ENCODE results near the gene ADARB2.

The ADARB2 gene

DNA sequence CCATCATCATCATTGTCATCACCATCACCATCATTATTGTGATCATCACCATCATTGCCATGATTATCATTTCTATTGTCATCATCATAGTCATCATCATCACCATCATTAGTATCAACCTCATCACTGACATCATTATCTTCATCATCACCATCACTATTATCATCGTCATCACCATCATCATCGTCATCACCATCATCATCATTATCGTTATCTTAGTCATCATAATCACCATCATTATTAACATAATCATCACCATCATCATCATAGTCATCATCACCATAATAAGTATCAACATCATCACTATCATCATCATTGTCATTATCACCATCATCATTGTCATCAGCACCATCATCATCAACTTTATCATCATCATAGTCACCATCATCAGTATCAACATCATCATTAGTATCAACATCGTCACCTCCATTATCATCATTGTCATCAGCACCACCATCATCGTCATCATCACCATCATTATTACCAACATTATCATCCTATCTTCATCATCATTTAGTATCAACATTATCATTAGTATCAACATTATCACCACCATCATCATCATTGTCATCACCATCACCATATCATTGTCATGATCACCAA, 241.3 kb downstream of the ADARB2 start:
- DNase-seq (ENCODE audit: low read depth), result no peak

DNA sequence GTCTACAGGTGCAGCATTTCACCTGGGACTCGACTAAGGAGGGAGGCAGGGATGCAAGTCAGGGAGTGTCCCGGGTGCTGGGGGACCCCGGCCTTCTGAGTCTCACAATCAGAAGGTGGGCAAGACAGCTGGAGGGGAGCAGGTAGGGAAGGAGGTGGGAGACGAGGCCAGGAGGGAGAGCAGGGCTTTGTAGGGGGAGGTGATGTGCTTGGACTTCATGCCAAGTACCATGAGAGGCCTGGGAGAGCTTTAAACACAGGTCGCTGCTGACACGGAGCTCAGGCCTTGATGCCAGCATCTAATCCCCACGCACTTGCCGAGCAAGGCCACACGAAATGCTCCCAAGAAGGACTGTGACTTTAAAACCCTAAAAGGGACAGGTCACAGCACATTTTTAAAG, 244.7 kb downstream of the ADARB2 start:
- DNase-seq (ENCODE audit: low read depth), result no peak

DNA sequence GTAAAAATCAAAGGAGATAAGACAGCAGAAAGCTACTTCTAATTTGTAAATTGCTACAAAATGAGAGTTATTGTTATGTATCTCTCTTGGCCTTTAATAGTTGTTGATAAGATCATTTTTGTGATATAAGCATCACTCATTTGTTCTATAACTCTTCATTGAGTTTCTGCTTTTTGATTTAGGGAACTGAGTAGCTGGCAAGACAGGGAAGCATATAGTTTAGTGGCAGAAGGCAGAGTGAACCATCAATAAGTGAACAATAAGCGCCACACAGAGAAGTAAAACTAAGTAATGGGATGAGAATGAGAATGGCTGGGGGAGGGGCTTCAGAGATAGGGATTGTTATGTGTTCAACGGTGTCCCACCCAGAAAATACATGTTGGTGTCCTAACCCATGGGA, 245.4 kb downstream of the ADARB2 start:
- no peak for DNase-seq (ENCODE audit: low read depth)

DNA sequence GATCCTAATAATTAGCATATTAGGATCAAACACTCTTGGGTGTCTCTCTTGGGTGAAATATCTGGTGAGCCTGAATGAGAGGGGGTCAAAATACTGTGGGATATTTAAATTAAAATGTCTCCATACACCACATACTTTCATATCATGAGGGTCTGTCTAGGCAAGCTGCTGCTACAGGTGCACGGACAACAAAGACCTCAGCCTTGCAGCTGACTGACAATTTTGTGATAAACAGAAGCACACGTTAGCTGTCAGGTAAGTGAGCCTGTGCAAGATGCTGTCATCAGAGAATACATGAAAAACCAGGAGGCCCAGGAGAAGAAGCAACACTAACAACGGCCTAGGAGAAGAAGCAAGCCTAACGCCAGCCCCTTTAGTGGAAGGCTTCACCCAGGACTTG, 247.5 kb downstream of the ADARB2 start:
- DNase-seq (ENCODE audit: low read depth), result no peak

DNA sequence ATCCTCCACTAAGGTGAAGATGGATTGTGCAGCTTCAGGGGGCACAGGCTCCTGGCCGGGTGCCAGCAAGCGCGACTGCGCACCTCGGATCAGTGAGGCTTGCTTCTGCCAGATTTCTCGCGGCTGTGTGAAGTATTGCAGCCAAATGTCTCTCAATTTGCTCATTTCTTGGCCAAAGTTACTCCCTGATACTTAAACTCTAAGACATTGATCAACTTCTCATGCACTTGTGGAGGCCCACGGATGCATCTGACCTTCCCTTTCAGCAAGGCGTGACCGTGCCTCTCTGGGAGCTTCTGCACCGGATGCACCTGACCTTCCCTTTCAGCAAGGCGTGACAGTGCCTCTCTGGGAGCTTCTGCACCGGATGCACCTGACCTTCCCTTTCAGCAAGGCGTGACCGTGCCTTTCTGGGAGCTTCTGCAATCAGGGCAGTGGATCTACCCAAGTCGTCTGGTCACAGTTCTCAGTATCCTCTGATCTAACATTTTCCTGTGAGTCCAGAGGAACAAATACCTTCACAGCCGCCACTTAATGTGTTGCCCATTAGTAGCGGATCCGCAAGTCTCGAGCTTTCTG, 248.3 kb downstream of the ADARB2 start:
- no peak for DNase-seq (ENCODE audit: low read depth)

DNA sequence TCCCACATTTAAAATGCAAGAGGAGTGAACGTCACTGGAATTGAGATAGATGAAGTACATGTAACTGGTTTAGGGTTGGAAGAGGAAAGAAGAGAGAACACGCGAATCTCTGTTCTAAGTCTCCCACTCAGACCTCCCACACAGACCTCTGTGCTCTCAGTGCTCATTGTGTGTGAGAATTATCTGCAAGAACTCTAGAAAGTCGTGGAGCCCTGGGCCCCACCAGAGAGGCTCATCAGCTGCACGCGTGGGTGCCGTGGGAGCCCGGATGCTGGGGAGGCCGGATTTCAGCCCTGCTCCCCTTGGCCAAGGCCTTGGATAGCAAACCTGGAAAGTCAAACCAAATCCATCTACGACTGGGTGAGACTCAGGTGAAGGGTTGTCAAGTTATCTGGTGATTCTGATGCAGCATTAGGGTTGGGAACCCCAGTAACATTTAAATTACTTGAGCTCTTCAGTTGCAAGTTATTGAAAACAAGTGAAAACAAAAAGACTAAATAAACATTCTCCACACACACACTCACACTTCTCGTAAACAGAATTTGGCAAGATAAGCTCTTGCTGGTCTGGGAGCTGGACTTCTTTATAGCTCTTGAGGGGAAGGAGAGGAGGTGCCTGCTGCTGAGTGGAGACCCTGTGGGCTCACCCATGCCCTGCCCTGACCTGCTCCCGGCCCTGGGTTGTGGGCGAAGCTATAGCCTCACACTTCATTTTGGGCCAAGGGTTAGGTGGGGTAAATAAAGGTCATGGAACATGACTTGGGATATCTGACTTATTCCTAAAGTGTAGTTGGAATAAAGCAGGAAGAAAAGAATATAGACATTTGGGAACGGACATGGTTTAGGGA, 250.3 kb downstream of the ADARB2 start:
- no peak for DNase-seq (ENCODE audit: low read depth)

DNA sequence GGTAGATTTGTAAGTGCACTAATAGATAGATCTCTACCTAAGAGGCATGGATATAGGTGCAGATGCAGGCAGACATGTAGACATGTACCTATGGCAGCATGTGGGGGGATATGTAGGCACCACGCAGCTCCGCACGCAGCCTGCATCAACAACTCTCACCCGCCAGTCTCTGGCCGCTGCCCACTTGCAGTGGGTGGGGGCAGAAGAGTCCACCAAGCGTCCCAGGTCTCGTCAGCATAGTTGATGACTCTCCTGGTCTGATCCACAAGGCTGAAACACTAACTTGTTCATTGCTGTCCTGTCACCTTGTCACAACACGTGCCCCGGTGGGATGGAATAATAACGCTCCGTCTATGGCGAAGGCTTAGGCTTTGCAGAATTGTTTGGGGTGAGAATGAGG, 252.0 kb downstream of the ADARB2 start:
- no peak for DNase-seq (ENCODE audit: low read depth)

DNA sequence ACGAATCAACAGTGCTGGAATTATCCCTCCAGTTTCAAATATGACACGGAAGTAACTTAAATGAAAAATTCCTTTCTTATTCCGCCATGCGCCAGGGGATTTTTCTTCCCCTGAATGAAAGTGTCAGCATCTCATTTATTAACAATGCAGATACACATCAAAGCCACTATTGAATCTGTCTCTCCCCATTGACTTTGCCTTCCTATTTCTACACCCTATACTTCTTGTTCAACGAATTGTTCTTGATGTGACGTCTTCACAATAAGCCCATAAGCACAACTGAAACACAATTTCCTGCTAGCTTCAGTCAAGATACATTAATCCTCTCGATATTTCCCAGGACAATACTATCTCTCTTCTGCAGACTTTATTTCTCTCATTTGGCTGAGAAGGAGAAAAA, 253.5 kb downstream of the ADARB2 start:
- no peak for DNase-seq (ENCODE audit: low read depth)

DNA sequence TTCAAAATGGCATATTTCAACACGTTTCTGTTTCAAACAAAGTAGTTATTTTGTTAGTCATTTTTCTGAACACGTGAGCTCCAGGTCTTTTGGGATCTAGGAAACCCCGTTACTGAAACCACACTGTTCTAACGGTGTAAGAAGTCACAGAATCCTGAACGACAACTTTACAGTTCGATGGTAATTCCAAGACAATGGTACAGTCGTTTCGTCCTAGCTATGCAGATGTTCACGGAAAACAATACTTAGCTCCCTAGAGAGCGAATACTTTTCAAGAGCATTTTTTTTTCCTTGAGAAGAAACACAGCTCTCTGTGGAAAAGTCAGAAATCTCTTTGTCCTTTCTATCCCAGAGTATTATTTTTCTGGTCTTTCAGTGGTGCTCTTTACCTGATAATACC, 254.1 kb downstream of the ADARB2 start:
- DNase-seq (ENCODE audit: low read depth), result no peak

DNA sequence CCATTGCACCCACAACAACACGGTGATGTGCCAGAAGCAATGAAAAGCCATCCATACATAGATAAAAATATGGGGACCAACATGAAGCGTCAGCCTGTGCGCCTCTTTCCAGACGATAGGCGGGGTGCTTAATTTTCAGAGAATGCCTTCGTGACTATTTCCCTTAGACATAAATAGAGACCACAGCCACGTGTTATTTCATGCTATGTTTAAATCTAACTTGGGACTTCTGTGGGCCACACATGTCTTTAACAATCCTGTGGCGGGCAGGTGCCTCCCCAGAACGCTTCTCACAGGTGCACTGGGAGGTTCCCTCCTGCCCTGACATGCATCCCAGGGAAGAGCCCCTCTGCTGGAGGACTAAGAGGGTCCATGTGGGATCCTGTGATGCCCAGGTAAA, 259.7 kb downstream of the ADARB2 start:
- DNase-seq (ENCODE audit: low read depth), result no peak

DNA sequence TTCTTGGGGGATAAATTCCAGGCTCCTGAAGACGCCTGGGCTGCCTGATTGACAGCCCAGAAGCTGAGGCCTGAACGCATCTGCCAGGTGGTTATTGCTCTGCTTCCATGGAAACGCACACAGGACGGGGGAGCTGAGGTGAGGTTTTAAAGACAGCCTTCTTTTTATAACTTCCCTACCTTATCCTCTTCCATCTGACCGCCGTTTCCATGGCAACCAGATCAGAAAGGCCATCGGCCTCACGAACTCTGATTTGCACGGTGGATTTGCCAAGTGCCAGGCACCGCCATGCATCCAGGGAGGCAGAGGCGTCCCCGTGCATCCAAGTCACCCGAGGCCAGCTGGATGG, 260.9 kb downstream of the ADARB2 start:
- no peak for DNase-seq (ENCODE audit: low read depth)

DNA sequence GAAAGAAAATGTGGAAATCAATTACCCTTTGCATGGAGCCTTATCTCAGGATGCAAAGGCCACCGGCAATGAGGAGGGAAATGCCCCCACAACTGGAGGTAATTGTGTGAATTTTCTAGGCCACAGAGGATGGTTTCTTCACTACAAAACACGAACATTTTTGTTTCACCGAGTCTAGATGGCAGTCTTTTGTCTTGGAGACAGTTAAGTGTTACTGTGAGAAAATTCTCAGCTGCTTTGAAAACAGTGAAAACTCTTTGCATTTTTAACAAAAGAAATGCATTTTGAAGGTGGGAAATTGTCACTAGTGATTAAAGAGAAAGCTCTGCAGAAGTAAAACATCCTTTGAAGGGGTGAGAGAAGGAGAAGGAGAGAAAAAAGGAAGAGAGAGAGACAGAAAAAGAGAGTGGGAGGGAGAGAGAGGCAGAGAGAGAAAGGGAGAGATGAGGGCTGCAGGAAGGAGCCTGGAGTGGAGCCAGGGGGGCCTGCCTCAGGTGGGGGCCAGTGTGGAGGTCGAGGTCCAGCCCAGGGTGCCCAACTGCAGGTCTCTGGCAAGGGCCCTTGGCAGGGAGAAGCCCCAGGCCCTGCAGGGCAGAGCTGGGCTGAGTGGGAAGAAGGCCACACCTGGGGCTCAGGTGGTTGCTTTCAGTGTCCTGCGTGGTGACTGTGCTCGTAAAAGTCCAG, 261.4 kb downstream of the ADARB2 start:
- DNase-seq (ENCODE audit: low read depth), result no peak

DNA sequence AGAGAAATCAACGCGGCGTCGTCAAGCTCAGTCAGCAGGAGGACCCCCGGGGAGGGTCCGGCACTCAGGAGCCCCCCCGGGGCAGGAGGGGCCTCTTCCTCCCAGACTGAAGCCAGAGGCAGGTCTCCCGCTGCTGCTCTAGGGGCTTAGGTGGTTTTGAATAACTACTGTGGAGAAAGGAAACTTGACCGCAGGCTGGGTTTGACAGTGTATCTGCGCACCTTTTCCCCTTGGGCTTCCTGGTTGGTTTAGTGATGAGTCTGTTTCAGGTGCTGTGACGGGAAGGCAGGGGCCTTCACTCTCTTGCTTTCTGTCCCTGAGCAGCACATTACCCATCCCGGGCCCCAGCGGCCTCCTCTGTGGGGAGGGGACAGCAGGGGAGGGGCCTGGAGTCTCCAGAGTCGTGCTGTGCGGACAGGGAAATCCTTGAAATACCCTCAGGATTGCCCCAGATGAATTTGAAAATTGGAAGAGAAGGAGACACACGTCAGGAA, 262.2 kb downstream of the ADARB2 start:
- DNase-seq (ENCODE audit: low read depth), result no peak

DNA sequence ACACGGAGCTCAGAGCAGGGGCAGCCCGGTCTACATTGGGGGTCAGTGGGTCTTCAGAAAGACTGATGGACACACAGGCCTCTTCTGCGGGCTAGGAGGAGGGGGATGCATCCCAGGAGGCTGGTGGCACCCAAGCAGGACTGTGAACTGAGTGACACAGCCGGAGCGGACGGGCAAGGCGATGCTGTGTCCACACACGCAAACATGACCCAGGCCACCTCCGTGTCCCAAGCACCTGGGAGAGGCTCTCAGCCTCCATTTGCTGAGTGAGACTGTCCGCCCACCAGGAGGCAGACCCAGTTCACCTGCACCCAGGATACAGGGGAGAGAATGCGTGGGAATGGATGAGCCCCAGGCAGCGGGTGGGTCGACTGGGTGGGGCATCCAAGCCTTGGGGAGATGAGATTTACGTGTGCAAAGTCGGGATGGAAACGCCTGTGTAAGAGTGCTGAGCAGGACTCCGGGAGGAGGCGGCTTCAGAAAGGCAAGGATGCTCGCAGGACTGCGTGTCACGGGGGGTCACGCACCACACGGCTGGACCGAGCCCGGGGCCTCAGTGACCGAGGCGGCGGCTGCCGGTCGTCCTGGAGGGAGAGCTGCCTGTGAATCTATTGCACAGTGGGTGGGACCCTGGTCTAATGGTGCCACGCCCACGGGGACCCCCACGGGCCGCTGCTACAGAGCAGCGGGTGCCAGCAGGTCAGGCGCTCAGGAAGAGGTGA, 262.8 kb downstream of the ADARB2 start:
- no peak for DNase-seq (ENCODE audit: low read depth)

DNA sequence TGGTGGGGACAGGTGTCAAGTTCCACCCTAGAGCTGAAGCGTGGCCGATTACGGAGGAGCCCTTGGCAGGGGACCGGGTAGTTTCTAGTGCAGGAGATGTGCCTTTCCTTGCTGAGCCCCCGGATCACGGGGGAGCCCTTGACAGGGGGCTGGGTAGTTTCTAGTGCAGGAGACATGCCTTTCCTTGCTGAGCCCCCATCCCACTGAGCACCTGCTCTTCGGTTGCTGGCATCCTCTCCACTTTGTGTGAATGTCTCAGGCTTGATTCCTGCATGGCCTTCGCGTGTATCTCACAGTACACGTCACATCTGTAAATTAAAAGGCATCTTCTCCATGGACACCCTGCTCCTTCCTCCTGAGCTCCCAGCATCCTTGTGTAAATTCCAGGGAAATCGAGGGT, 263.5 kb downstream of the ADARB2 start:
- DNase-seq (ENCODE audit: low read depth), result no peak

DNA sequence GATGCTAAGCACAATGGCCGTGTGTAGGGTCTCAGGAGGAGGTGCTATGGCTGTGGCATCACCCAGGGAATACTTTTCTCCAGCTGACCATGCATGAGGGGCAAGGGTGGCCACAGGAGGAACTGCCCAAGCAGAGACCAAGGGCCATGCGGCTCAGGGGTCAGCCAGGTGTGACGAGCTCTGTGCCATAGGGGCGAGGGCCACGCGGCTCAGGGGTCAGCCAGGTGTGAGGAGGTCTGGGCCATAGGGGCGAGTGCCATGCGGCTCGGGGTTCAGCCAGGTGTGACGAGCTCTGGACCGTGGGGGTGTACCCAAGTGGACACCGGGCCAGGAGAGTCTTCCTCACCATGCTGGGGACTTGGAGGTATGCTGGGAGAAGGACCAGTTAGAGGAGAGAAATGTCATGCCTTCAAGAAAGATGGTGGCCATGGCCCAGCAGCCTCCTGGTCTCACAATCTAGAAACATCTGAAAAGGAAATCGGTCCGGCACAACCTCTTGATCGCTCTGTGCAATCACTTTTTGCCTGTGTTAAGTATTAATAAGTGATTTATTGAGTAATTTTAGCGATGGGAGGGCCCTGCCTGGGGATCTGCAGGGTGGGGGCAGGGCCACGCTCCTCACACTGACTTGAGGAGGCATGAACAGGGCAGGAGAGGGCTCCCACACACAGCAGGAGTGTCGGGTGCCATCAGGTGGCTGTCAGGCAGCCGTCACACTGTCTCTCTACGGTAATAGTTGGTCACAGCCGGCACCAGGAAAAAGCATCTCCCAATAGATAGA, 265.0 kb downstream of the ADARB2 start:
- DNase-seq (ENCODE audit: low read depth), result no peak

DNA sequence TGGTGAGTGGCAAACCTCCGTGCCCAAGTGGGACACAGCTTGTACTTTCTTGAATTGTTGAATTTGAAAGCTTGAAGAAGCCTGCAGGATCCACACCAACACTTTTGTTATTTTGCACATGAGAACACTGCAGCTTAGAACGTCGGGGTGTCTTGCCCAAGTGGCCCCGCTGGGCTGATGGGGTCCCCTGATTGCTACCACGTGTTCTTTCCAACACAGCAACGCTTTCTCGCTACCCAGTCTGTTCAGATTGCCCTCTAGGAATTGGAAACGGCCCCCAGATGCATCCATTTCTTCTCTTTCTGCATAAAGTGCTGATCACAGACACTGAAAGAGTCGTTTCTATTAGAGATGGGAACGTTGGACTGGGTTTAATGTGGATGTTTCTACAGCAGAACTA, 268.5 kb downstream of the ADARB2 start:
- no peak for DNase-seq (ENCODE audit: low read depth)

DNA sequence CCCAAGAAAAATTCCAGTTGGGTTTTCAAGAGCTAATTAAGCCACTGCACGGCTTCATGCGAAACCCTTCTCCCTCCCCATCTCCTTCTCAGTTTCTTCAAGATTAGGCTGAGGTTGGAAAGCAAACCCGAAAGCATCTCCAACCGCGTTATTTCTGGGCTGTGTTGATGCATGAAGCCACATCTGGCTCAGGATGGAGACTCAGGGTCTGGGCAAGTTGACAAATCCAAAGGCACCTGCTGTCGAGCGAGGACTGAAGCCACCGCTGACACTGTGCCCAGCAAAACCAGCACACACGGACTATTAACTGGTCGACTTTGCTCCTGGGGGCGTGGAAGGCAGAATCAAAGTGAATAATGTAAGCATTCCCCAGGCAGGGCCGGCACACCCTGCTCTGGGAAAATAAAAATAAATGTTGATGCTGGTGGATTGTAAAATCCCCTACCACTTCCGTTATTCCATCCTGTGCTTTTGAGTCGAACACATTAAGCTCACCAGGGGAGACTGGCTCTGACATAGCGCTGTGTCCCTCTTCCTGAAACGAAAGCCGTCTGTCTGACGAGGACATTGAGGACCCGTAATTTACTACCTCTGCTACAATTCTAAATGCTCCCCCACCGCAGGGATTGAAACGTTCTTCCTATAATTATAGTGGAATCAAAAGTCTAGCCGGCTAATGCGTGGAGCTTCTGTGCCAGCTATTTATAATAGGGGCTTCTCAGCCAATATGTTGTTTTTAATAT, 269.8 kb downstream of the ADARB2 start:
- DNase-seq (ENCODE audit: low read depth), result no peak

DNA sequence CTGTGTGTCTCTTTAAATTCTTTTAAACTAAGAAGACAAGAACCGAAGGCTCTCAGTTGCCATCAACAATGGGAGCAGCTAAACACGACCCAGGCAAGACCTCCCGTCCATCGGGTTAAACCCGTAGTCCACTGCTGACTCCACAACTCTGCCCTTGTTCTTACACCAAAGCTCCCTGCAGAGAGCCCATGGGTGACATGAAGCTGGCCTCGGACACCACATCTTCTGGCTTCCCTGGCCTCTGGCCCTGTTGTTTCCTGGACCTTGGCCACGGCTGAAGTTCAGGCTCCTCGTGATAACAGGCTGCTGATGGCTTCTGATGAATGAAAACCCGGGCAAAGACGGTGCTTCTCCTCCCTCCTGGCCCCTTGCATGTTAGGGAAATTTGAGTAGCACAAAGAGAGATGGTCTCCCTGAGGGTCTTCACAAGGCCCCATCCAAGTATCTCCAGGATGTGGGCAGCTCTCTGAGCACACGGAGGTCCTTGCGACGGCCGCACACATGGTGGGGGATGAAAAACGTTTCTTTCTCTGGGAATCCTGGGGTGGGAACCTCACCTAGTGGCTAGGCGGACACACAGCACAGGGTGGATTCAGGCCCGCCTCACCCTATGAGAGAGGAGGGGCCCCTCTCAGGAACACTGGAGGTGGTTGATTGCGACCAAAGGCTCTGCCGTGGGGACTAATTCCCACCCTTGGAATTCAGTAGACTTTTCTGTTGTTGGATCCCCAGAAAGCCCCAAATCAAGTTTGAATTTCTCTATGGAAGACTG, 271.1 kb downstream of the ADARB2 start:
- no peak for DNase-seq (ENCODE audit: low read depth)

DNA sequence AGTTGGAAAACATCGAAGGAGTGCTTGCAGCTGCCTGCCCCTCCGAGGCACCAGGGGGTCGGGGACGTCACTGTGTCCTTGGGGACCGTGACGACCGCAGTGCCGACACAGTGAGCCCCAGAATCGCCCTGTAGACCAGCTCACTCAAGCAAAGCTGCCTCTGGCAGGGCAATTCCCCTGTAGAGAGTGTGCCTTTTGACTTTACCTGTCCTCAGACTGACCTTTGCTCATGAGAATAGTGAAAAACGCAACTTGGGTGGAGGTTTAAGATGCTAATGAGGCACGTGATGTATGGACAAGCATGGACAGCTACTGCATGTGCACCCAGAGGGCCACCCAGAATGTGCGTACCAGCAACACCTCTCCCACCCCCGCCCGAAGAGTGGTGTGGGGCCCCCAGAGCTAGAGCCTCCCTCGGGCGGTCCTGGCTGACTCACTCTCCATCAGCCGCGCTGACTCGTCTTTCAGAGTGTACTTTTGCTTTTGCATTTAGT, 271.9 kb downstream of the ADARB2 start:
- no peak for DNase-seq (ENCODE audit: low read depth)

All from T follicular helper cell (primary cell).